H4 (cell line): ENCODE data around the gene ANKRD55. TPM values are rescaled to one million over a fixed set of nuclear protein-coding genes. Genes with fewer than 3 reads are reported as not detected.
A peak's percentile ranks its signal among the peaks of the same experiment; 100 is the strongest.
"Not testable (repeated sequence)": the region's sequence is repeated elsewhere in the genome, so short reads cannot be mapped to it uniquely, and the experiment has no call there.

ENCODE experiments used
- DNase-seq: peaks from one replicate; pipeline ENCODE4 v3.0.0-alpha.2; 2015; ENCODE audit warnings: low spot score
- total RNA-seq: library from RNA; depleted of rRNA; stranded (reverse); fragments of >200 nt; shearing (Covaris generic); gene quantifications from 2 replicates; pipeline ENCODE4 v1.2.3, GENCODE V29; 2014

ANKRD55 gene
- total RNA-seq, 1 experiment from 2014 or later = 1.2 TPM

- no peak for DNase-seq
Measured at GRCh38 chr5:56144211-56144610, 88.9 kb downstream of the ANKRD55 start.

- no peak for DNase-seq
Measured at GRCh38 chr5:56143373-56143714, 89.8 kb downstream of the ANKRD55 start.

DNA sequence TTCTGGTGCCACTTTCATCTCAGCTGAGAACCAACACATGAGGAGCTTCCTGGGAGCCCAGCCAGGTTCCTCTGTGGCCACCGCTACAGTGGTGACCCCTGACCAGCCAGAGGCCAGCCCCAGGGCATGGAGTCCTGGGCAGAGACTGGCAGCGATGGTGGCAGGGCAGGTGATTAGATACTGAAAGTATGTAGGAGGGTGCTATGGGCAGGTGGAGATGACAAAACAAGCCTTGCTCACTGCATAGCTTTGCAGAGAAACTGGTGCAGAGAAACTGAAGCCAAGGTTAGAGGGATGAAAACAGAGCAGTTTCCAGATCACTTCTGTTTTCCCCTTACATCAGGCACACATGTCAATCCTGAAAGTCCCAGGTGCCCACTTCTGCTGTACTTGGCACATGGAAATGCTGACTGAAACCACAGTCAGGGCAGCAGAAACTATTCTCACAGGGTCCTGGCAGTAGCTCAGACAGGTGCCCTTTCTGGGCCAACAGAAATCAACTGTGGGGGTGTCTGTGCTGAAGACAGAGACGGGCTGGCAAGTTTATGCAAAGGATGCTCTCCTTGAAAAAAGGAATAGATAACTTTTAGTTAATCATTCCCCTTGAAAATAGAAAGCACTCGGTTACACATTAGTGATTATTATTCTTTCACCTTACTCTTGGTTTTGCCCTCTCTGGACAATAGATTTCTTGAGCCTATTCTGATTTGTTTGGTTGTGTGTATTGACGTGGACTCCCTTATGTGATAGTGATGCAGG, 90.3 kb downstream of the ANKRD55 start:
- DNase-seq = no peak

DNA sequence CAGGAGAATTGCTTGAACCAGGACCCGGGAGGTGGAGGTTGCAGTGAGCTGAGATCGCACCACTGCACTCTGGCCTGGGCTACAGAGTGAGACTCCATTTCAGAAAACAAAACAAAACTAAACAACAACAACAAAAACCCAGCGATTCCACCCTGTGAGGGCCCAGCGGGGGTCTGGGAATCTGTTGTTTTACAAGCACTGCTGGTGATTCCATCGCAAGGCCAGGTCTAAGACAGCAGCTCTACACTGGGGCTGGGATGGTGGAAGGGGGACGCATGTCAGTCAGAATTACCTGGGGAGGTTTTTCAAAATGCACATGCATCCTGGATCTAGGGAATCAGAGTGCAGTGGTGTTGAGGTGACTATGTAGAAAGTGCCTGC, 90.9 kb downstream of the ANKRD55 start:
- no peak for DNase-seq

DNA sequence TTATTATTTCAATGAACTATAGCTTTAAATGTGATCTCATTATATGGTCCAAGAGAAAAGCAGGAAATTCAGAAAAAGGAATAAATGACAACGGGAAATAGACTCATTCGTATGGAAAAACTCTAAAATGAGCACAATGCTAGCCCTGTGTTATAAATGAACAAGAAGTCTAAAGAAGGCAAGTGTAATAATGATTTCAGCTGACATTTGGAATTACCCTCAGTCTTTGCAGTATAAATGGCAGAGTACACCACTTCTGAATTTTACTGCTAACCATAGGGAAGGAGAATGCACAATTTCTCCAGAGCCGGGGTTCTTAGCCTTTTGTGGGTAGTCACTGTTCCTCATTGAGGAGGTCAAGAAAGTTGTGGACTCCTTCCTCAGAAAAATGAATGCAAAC, 93.1 kb downstream of the ANKRD55 start:
- no peak for DNase-seq

DNA sequence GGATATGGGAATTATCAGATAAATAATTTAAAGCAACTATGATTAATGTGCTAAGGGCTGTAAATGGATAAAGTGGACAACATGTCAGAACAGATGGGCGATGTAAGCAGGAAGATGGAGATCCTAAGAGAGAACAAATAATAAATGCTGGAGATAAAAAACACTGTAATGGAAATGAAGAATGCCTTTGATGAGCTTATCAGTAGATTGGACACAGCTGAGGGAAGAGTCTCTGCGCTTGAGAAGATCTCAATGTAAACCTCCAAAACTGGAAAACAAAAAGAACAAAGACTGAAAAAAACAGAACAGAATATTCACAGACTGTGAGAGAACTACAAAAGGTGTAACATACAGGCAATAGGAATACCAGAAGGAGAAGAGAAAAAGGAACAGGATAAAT, 102.5 kb downstream of the ANKRD55 start:
- no peak for DNase-seq

DNA sequence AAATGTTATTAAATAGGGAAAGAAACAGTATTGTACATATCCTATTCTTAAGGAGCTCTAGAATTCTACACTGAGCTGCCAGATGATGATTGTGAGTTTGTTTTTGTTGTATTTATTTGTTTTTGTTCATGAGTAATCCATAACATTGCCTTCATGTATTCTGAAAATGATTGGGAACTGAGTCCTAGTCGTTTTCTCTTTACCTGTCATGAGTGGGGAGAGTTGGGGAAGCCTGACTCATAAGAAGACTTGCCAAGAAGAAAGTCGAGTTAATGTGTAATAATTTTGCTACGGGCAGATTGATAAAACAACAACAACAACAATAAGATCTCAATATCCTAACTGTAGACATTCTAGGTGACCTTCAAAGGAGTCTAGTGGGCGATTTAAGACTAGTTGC, 103.8 kb downstream of the ANKRD55 start:
- no peak for DNase-seq

DNA sequence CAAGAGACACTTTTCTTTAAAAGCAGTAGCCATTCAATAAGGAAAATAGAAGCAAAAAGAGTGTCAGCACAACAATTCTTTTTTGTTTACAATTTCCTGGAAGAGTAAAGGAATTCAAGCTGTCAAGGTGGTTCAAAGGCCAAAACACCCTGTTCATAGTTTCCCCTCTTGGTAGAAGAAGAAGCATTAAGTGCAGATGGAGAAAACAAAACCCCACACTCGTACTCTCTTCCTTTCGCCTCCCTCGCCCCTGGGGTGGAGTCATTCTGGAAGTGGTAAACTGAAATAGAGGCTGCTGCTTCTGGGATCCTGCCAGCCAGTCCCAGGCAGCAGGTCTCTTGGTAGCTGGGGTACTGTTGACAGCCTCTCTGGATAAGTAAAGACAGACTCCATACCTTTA, 105.0 kb downstream of the ANKRD55 start:
- no peak for DNase-seq

GRCh38 chr5:56126487-56127179, 106.5 kb downstream of the ANKRD55 start:
- DNase-seq = no peak

- DNase-seq = peak; percentile 99
Measured at GRCh38 chr5:56123531-56124243, 109.4 kb downstream of the ANKRD55 start.

- not testable (repeated sequence) for DNase-seq
Measured at GRCh38 chr5:56122360-56122985, 110.7 kb downstream of the ANKRD55 start.

GRCh38 chr5:56119050-56119449, 114.1 kb downstream of the ANKRD55 start:
- DNase-seq = no peak

DNA sequence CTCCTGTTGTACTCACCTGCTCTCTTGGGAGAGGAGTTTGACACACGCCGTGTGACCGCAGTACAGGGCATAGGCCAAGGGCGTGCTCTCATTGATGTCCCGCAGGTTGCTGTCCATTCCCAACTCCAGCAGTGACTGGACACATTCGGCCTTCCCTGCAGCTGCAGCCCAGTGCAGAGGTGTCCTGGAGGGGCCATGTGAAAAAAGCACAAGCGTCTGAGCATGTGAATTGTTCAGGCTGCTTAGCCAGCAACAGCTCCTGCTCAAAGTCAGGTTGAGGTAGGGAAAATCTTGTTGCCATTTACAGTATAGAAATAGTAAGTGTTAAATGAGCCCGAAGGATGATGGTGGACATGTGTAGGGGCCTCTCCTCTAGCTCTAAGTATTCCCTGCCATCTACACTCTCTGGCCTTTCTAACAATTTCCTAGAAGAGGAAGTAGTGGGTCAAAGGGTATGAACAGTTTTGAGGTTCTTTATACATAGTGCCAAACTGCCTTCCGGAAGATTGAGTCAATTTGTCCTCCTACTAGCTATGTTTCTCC, 116.5 kb downstream of the ANKRD55 start:
- no peak for DNase-seq

GRCh38 chr5:56115589-56115988, 117.5 kb downstream of the ANKRD55 start:
- DNase-seq = no peak

GRCh38 chr5:56112526-56113121, 120.5 kb downstream of the ANKRD55 start:
- DNase-seq = peak; percentile 96

- no peak for DNase-seq
Measured at GRCh38 chr5:56111404-56111781, 121.7 kb downstream of the ANKRD55 start.

DNA sequence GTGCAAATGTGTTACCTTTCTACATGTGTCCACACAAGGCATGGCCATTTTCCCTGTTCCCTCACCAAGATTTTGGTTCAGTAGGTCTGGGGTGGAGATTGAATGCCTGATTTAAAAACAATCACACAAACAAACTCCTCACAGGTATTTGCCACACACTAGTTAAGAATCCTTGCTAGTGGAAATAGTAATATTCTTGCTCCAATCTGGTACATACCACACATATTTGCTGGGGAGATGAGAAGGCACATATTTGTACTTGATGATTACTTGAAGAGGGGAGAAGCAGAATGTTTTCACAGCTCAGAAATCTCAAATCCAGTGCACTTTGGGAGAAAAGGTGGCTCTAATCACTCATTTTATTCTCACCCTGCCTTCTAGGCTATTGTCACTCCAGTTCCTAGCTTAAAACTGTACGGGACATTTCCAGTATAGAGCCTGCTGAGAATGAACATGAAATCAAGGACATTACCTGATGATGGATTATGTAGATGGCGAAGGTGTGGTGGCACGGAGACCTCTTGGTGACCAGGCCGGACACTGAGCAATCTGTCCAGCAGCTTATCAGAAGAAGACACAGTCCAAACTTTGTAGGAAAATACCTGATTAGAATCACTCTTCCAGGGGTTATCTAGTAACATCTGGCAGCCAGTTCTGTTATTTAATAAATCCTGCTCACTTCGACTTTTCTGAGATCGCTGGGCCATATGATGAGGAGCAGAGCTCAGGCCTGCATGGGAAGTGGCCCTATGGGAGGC, 122.3 kb downstream of the ANKRD55 start:
- DNase-seq = no peak

DNA sequence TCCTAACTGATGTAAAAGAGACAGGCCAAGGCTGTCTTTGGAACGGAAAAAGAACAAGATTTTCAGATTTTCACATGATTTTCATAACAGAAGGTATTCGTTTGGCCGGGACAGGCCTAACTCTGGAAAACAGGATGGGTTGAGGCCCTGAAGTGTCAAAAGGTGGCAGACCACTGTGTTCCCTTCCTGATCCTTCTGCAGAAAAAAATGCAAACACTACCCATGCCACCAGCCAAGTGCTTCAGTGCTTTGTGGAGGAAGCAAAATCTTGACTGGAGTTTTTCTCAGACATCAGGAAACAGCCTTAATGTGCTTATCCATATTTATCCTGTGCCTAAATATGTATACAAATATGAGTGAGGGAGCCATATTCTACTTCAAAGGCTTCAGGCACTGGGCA, 124.9 kb downstream of the ANKRD55 start:
- DNase-seq = no peak

- DNase-seq = no peak
Measured at GRCh38 chr5:56106837-56107236, 126.3 kb downstream of the ANKRD55 start.

DNA sequence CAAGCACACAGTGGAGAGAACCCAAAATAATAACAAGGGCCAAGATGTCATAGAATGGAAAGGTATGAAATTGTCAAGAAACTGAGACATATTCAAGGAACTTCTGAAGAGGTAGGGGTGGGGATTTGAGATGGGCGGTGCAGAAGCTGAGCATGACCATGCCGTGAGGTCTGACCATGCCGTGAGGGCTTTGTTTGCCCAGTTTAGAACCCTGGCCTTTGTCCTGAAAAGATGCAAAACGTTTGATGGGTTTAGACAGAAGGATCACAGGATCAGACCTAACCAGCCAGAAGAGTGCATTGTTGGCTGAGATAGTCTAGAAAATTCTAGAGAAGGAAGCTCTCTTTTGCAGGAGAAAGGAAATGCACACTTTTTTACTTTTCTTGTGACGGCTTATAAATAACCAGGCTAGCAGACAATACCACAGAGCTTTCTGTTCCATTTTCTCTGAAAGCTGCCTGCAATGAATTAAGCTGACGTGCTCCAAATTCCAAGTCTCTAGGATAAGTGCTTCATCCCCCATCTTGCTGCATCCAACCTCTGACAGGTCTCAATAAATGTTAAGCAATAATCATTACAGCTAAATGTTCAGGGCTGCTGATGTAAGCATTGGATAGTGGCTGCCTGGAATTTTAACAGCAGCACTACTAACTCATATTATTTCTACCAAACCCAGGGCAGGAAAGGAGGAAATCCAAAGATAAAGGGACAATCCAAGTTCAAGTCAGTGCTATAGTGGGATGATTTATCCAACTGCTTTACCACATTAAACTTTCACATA, 127.4 kb downstream of the ANKRD55 start:
- no peak for DNase-seq
